ENCODE data around the gene ZBTB24. TPM values are rescaled to one million over a fixed set of nuclear protein-coding genes. Genes with fewer than 3 reads are reported as not detected.

Gene ZBTB24
- total RNA-seq, 1 experiment from 2014 or later = 21.5 TPM

- intact Hi-C loops (cut with micrococcal nuclease; ENCODE audit: unreplicated experiment) = no loop called here
- ChIA-PET POLR2A (no interaction called here), CTCF (no interaction called here)
- DNase-seq (ENCODE audit: low read depth, low spot score) = no peak
- H3K27me3 ChIP-seq (ENCODE audit: control insufficient read depth, insufficient read depth, low read length) = peaks cover 3% of the 10 kb centered on the region; the same call in 1 of the 2 replicates
- peaks cover 8% of the 10 kb centered on the region for H3K4me1 ChIP-seq (ENCODE audit: control insufficient read depth, insufficient read depth, low read length)
- no peaks in the 10 kb centered on the region for H3K9me3 ChIP-seq (ENCODE audit: control insufficient read depth, insufficient read depth, low read depth, low read length)
- no peaks in the 10 kb centered on the region for H3K36me3 ChIP-seq (ENCODE audit: control insufficient read depth, insufficient read depth, low read length)
- in situ Hi-C loops (cut with HindIII; ENCODE audit: low pct_unique_long_range_greater_than_20kb, low sequenced_read_pairs) = no loop called here
- H3K4me3 ChIP-seq (ENCODE audit: low read depth in 2 of 2, low read length in 2 of 2) = no peak overlapping the region
- no peak for ATAC-seq
- no peak overlapping the region for H3K27ac ChIP-seq (ENCODE audit: low read length)
- TF ChIP-seq TCF7L2 (IDR thresholded peaks at IDR 0.05; ENCODE audit: low read depth, low read length) (no peak), POLR2AphosphoS5 (IDR thresholded peaks at IDR 0.05; ENCODE audit: low read depth, low read length) (no peak), SIN3A (IDR thresholded peaks at IDR 0.05; ENCODE audit: borderline replicate concordance, insufficient read depth, low read depth, low read length) (no peak), REST (IDR thresholded peaks at IDR 0.05; ENCODE audit: insufficient read depth in 1 of 2, low read depth in 2 of 2, low read length in 1 of 2) (no peak)
- no TSS peak for BruUV-seq (replicated peaks)
Observed at GRCh38 chr6:109512271-109512817, 29.3 kb upstream of the ZBTB24 start.

GRCh38 chr6:109511832-109512231 is 28.8 kb upstream of the ZBTB24 start:
- ATAC-seq (no peak), DNase-seq (ENCODE audit: low read depth, low spot score) (no peak)
- Histone ChIP-seq H3K36me3 (ENCODE audit: control insufficient read depth, insufficient read depth, low read length) (no peaks in the 10 kb centered on the region), H3K27me3 (ENCODE audit: control insufficient read depth, insufficient read depth, low read length) (peaks cover 5% of the 10 kb centered on the region), H3K4me1 (ENCODE audit: control insufficient read depth, insufficient read depth, low read length) (peaks cover 8% of the 10 kb centered on the region), H3K27ac (ENCODE audit: low read length) (no peak overlapping the region), H3K4me3 (ENCODE audit: low read depth in 2 of 2, low read length in 2 of 2) (no peak overlapping the region), H3K9me3 (ENCODE audit: control insufficient read depth, insufficient read depth, low read depth, low read length) (no peaks in the 10 kb centered on the region)
- intact Hi-C loops (cut with micrococcal nuclease; ENCODE audit: unreplicated experiment) (no loop called here), in situ Hi-C loops (cut with HindIII; ENCODE audit: low pct_unique_long_range_greater_than_20kb, low sequenced_read_pairs) (no loop called here)
- CTCF ChIA-PET = no interaction called here
- BruUV-seq (replicated peaks) = no TSS peak
- TF ChIP-seq CTCF (IDR thresholded peaks at IDR 0.05) (no peak), POLR2AphosphoS5 (IDR thresholded peaks at IDR 0.05; ENCODE audit: low read depth, low read length) (no peak), SIN3A (IDR thresholded peaks at IDR 0.05; ENCODE audit: borderline replicate concordance, insufficient read depth, low read depth, low read length) (no peak), TCF7L2 (IDR thresholded peaks at IDR 0.05; ENCODE audit: low read depth, low read length) (no peak), REST (IDR thresholded peaks at IDR 0.05; ENCODE audit: insufficient read depth in 1 of 2, low read depth in 2 of 2, low read length in 1 of 2) (no peak)
- POLR2A ChIA-PET = no interaction called here

Data from Panc1 (cell line).